HL-60 (cell line): ENCODE results near the gene BSDC1.

Experiments
- DNase-seq, 2 experiments: peaks; one replicate each; pipeline ENCODE4 v3.0.0-alpha.2; 2010 to 2020; ENCODE audit warnings: low read depth in 1 of 2, low spot score in 1 of 2
- H3K27ac ChIP-seq: fragments of 250-450 bp; sonication (Bioruptor Pico); replicated peaks from 2 replicates; pipeline ENCODE4 v1.5.1; 2020; ENCODE audit warnings: mild to moderate bottlenecking, moderate library complexity
- H3K27me3 ChIP-seq: fragments of 250-450 bp; sonication (Bioruptor Pico); 2 replicates; pipeline ENCODE4 v1.5.1; 2021; ENCODE audit warnings: mild to moderate bottlenecking, moderate library complexity; ENCODE audit not compliant: insufficient read depth, poor library complexity, severe bottlenecking
- H3K4me3 ChIP-seq: replicated peaks from 2 replicates; pipeline ENCODE4 v1.5.1; 2011; ENCODE audit warnings: mild to moderate bottlenecking, control low read depth, low read length; ENCODE audit not compliant: insufficient read depth
- GABPA ChIP-seq: IDR thresholded peaks from 2 replicates; pipeline ENCODE4 v1.6.1; 2012; ENCODE audit warnings: low read depth
- POLR2AphosphoS5 ChIP-seq: IDR thresholded peaks from 2 replicates; pipeline ENCODE4 v1.6.1; 2012; ENCODE audit warnings: low read depth
- SPI1 ChIP-seq: IDR thresholded peaks from 2 replicates; pipeline ENCODE4 v1.6.1; 2012; ENCODE audit warnings: low read depth, mild to moderate bottlenecking, borderline replicate concordance
- TF ChIP-seq, protein P1 (sequence below): IDR thresholded peaks from one replicate; pipeline ENCODE4 v1.5.1; 2011; ENCODE audit warnings: low read length, control low read depth, inconsistent platforms; ENCODE audit not compliant: insufficient read depth
- TF ChIP-seq, protein P2 (sequence below): IDR thresholded peaks from 2 replicates; pipeline ENCODE4 v1.6.1; 2012; ENCODE audit warnings: low read depth; ENCODE audit not compliant: insufficient replicate concordance

BSDC1 gene

DNA sequence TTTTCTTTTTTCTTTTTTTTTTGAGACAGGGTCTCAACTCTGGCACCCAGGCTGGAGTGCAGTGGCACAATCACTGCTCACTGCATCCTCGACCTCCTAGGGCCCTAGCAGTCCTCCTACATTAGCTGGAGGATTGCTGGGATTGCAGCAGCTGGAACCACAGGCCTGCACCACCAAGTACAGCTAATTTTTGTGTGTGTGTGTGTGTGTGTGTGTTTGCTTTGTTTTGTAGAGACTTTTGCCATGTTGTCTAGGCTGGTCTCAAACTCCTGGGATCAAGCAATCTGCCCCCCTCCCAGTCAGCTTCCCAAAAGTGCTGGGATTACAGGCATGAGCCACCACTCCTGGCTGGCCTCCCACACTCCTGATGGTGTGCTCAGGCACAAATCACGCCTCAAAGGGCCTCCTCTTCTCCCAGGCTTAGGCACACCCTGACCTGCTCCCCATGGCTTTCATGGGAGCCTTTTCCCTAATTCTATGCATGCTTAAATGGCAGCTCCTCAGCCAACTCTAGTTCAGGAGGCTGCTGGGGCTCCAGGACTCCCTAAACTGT is 41.3 kb downstream of the BSDC1 start:
- DNase-seq = no peak
- H3K27ac ChIP-seq = no peak overlapping the region
- TF ChIP-seq GABPA (no peak), SPI1 (no peak), POLR2AphosphoS5 (no peak)
- H3K27me3 ChIP-seq = no peaks in the 10 kb centered on the region
- H3K4me3 ChIP-seq = no peak overlapping the region

DNA sequence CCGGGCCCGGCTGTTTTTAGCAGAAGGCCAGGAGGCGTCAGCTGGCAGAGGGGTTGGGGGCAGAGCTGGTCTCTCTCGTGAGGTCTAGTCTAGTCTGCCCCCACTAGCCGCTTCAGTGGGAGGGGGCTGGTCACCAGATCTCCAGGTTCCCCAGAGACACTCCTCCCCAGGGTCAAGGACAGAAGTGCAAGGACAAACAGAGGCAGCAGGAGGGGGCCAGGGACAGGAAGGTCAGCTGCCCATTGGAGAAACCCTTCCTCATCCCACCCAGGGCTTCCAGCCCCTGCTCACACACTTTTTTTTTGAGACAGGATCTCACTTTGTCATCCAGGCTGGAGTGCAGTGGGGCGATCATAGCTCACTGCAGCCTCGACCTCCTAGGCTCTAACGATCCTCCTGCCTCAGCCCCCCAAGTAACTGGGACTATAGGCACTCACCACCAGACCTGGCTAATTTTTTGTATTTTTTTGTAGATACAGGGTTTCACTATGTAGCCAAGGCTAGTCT is 41.9 kb downstream of the BSDC1 start:
- TF ChIP-seq, protein P1, sequence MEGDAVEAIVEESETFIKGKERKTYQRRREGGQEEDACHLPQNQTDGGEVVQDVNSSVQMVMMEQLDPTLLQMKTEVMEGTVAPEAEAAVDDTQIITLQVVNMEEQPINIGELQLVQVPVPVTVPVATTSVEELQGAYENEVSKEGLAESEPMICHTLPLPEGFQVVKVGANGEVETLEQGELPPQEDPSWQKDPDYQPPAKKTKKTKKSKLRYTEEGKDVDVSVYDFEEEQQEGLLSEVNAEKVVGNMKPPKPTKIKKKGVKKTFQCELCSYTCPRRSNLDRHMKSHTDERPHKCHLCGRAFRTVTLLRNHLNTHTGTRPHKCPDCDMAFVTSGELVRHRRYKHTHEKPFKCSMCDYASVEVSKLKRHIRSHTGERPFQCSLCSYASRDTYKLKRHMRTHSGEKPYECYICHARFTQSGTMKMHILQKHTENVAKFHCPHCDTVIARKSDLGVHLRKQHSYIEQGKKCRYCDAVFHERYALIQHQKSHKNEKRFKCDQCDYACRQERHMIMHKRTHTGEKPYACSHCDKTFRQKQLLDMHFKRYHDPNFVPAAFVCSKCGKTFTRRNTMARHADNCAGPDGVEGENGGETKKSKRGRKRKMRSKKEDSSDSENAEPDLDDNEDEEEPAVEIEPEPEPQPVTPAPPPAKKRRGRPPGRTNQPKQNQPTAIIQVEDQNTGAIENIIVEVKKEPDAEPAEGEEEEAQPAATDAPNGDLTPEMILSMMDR = no peak
- TF ChIP-seq GABPA (no peak), POLR2AphosphoS5 (no peak), SPI1 (no peak)
- TF ChIP-seq, protein P2, sequence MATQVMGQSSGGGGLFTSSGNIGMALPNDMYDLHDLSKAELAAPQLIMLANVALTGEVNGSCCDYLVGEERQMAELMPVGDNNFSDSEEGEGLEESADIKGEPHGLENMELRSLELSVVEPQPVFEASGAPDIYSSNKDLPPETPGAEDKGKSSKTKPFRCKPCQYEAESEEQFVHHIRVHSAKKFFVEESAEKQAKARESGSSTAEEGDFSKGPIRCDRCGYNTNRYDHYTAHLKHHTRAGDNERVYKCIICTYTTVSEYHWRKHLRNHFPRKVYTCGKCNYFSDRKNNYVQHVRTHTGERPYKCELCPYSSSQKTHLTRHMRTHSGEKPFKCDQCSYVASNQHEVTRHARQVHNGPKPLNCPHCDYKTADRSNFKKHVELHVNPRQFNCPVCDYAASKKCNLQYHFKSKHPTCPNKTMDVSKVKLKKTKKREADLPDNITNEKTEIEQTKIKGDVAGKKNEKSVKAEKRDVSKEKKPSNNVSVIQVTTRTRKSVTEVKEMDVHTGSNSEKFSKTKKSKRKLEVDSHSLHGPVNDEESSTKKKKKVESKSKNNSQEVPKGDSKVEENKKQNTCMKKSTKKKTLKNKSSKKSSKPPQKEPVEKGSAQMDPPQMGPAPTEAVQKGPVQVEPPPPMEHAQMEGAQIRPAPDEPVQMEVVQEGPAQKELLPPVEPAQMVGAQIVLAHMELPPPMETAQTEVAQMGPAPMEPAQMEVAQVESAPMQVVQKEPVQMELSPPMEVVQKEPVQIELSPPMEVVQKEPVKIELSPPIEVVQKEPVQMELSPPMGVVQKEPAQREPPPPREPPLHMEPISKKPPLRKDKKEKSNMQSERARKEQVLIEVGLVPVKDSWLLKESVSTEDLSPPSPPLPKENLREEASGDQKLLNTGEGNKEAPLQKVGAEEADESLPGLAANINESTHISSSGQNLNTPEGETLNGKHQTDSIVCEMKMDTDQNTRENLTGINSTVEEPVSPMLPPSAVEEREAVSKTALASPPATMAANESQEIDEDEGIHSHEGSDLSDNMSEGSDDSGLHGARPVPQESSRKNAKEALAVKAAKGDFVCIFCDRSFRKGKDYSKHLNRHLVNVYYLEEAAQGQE = no peak
- Histone ChIP-seq H3K4me3 (no peak overlapping the region), H3K27ac (no peak overlapping the region), H3K27me3 (no peaks in the 10 kb centered on the region)
- DNase-seq = no peak

DNA sequence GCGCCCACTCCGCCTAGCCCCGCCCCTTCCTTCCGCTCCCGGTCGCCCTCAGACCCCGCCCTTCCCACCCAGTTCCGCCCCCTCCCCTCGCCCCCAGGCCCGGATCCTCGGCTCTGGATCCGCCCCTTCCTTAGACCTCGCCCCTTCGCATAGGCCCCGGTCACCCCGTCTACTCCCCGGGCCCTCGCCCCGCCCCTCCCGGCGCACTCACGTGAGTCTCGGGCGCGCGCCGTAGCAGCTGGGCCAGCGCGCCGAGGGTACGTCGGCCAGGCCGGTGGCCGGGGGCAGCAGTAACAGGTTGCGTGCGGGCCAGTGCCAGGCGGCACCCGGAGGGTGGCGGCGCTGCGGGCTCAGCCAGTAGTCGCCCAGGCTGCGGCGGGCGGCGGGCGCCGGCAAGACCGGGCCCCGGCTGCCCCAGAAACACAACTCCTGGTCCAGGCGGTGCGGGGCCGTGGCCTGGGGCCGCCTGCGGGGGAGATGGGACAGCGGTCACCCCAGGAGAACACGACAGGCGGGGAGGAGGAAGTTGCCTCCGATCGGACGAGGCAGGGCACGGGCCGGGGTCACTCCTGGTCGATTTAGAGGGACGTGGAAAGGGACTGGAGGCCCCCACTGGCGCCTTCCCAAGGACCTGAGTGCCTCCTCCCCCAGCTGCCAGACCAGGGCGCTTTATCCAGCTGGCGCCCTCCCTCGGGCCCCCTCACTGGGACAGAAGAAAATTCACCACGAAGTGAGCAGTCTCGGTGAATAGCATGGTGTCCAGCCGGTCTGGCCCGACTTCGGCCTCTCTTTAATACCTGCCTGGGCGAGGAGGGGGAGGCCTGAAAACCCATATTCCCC is 42.6 kb downstream of the BSDC1 start:
- peak overlapping the region; percentile 56 for H3K27ac ChIP-seq
- peak overlapping the region; percentile 50 for H3K4me3 ChIP-seq
- DNase-seq = peak; percentile 81 to 87
- TF ChIP-seq SPI1 = 0 out of 2 replicates have a peak, but pooled peaks have one; percentile 12
- TF ChIP-seq, protein P1 = no peak
- TF ChIP-seq, protein P2 = no peak
- H3K27me3 ChIP-seq = no peaks in the 10 kb centered on the region

DNA sequence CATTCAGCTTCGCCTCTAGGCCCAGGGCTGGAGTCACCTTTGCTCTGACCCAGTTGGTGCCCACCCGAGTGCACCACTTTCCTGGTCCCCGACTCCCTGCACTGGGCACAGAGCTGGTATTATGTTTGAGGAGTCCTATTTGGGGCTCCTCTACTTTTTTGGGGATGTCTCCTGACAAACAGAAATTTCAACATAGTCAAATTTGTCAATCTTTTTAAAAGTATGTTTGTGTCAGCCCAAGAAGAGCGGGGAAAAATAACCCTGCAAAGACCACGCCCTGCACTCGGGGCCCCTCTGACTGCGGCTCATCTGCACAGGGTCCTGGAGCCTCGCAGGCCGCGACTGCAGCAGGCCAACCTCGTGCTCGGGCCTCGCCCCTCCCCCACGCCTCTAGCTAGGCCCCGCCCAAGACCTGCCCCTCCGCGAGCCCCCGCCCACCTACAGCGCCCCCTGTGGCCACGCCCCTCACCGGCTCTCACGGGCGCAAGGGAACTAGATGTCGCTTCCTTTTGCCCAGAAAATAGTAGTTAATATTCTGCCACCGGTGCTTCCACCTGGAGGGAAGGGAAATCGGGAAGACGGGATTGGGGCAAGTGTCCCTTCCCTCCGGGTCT is 43.3 kb downstream of the BSDC1 start:
- Histone ChIP-seq H3K27me3 (no peaks in the 10 kb centered on the region), H3K27ac (peak overlapping the region; percentile 56), H3K4me3 (peak overlapping the region; percentile 50)
- DNase-seq = peak in 1 of 2 experiments; percentile 67
- TF ChIP-seq, protein P1 = no peak
- TF ChIP-seq GABPA (no peak), POLR2AphosphoS5 (no peak; the same call in 1 of the 2 replicates), SPI1 (no peak)
- TF ChIP-seq, protein P2 = no peak
